ENCODE data around the gene CLIP3.

The CLIP3 gene

GRCh38 chr19:36025541-36025940 is 7.1 kb downstream of the CLIP3 start:
- no peaks in the 10 kb centered on the region for H3K27me3 ChIP-seq (ENCODE audit: insufficient read depth, poor library complexity, severe bottlenecking)
- TF ChIP-seq SPI1 (IDR thresholded peaks at IDR 0.05; ENCODE audit: borderline replicate concordance, low read depth) (no peak), POLR2AphosphoS5 (IDR thresholded peaks at IDR 0.05; ENCODE audit: low read depth) (no peak), REST (IDR thresholded peaks at IDR 0.05; ENCODE audit: insufficient replicate concordance, low read depth) (no peak), GABPA (IDR thresholded peaks at IDR 0.05; ENCODE audit: low read depth) (no peak)
- TF ChIP-seq, protein P1, sequence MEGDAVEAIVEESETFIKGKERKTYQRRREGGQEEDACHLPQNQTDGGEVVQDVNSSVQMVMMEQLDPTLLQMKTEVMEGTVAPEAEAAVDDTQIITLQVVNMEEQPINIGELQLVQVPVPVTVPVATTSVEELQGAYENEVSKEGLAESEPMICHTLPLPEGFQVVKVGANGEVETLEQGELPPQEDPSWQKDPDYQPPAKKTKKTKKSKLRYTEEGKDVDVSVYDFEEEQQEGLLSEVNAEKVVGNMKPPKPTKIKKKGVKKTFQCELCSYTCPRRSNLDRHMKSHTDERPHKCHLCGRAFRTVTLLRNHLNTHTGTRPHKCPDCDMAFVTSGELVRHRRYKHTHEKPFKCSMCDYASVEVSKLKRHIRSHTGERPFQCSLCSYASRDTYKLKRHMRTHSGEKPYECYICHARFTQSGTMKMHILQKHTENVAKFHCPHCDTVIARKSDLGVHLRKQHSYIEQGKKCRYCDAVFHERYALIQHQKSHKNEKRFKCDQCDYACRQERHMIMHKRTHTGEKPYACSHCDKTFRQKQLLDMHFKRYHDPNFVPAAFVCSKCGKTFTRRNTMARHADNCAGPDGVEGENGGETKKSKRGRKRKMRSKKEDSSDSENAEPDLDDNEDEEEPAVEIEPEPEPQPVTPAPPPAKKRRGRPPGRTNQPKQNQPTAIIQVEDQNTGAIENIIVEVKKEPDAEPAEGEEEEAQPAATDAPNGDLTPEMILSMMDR (IDR thresholded peaks at IDR 0.05; ENCODE audit: insufficient read depth, low read length), result no peak
- H3K4me3 ChIP-seq (replicated peaks; ENCODE audit: insufficient read depth, low read length), result no peak overlapping the region
- no peak for DNase-seq (ENCODE audit: low read depth in 1 of 2, low spot score in 1 of 2)
- H3K27ac ChIP-seq (replicated peaks), result no peak overlapping the region

GRCh38 chr19:36023432-36023831 is 9.2 kb downstream of the CLIP3 start:
- TF ChIP-seq, protein P1 (IDR thresholded peaks at IDR 0.05; ENCODE audit: insufficient read depth, low read length), result no peak
- TF ChIP-seq REST (IDR thresholded peaks at IDR 0.05; ENCODE audit: insufficient replicate concordance, low read depth) (no peak), POLR2AphosphoS5 (IDR thresholded peaks at IDR 0.05; ENCODE audit: low read depth) (no peak), GABPA (IDR thresholded peaks at IDR 0.05; ENCODE audit: low read depth) (no peak), SPI1 (IDR thresholded peaks at IDR 0.05; ENCODE audit: borderline replicate concordance, low read depth) (no peak)
- no peaks in the 10 kb centered on the region for H3K27me3 ChIP-seq (ENCODE audit: insufficient read depth, poor library complexity, severe bottlenecking)
- no peak for DNase-seq (ENCODE audit: low read depth in 1 of 2, low spot score in 1 of 2)
- H3K27ac ChIP-seq (replicated peaks), result no peak overlapping the region
- H3K4me3 ChIP-seq (replicated peaks; ENCODE audit: insufficient read depth, low read length), result no peak overlapping the region

GRCh38 chr19:36019061-36019670 is 13.5 kb downstream of the CLIP3 start:
- no peak overlapping the region for H3K4me3 ChIP-seq (replicated peaks; ENCODE audit: insufficient read depth, low read length)
- no peaks in the 10 kb centered on the region for H3K27me3 ChIP-seq (ENCODE audit: insufficient read depth, poor library complexity, severe bottlenecking)
- DNase-seq (ENCODE audit: low read depth in 1 of 2, low spot score in 1 of 2), result no peak
- no peak overlapping the region for H3K27ac ChIP-seq (replicated peaks)
- TF ChIP-seq REST (IDR thresholded peaks at IDR 0.05; ENCODE audit: insufficient replicate concordance, low read depth), result no peak
- TF ChIP-seq POLR2AphosphoS5 (IDR thresholded peaks at IDR 0.05; ENCODE audit: low read depth), result no peak
- TF ChIP-seq SPI1 (IDR thresholded peaks at IDR 0.05; ENCODE audit: borderline replicate concordance, low read depth), result no peak
- no peak for TF ChIP-seq GABPA (IDR thresholded peaks at IDR 0.05; ENCODE audit: low read depth)
- TF ChIP-seq, protein P1 (IDR thresholded peaks at IDR 0.05; ENCODE audit: insufficient read depth, low read length), result no peak
